GM11168 (cell line): ENCODE results near the gene PRLH.

Experiments
- in situ Hi-C: fragments of 300-500 bp; cut with MboI; formaldehyde crosslinking; loops from one replicate; pipeline ENCODE4 v1.12.0; 2022; ENCODE audit warnings: low sequenced_read_pairs; ENCODE audit not compliant: unreplicated experiment

PRLH gene

GRCh38 chr2:237566401-237567235 is at the start of gene PRLH:
PRLH (plus strand) TSS chr2:237566574; CDS start chr2:237566574, 0 bp downstream.
- in situ Hi-C loops: no loop called here

- in situ Hi-C loops: no loop called here
Measured at GRCh38 chr2:237517163-237517562, 49.2 kb upstream of the PRLH start.

GRCh38 chr2:237517990-237518389 is 48.4 kb upstream of the PRLH start:
- in situ Hi-C loops: no loop called here

- in situ Hi-C loops: no loop called here
Measured at GRCh38 chr2:237519506-237520245, 46.7 kb upstream of the PRLH start.

- in situ Hi-C loops: no loop called here
Measured at GRCh38 chr2:237520290-237520689, 46.1 kb upstream of the PRLH start.

GRCh38 chr2:237524631-237525030 is 41.7 kb upstream of the PRLH start:
- in situ Hi-C loops: no loop called here

GRCh38 chr2:237525559-237526157 is 40.7 kb upstream of the PRLH start:
- in situ Hi-C loops: no loop called here

- in situ Hi-C loops: no loop called here
Measured at GRCh38 chr2:237527233-237527632, 39.1 kb upstream of the PRLH start.

- in situ Hi-C loops: no loop called here
Measured at GRCh38 chr2:237527766-237528165, 38.6 kb upstream of the PRLH start.

GRCh38 chr2:237529452-237530402 is 36.6 kb upstream of the PRLH start:
- in situ Hi-C loops: loop anchor here (5.0 kb wide), 1 partner anchor 58 kb away; no protein-coding TSS in a partner anchor

GRCh38 chr2:237530472-237531433 is 35.6 kb upstream of the PRLH start:
- in situ Hi-C loops: loop anchor here (5.0 kb wide), 1 partner anchor 57 kb away; no protein-coding TSS in a partner anchor

- in situ Hi-C loops: loop anchor here (5.0 kb wide), 1 partner anchor 55 kb away; no protein-coding TSS in a partner anchor
Measured at GRCh38 chr2:237532160-237532559, 34.2 kb upstream of the PRLH start.

GRCh38 chr2:237533668-237534161 is 32.7 kb upstream of the PRLH start:
- in situ Hi-C loops: loop anchor here (5.0 kb wide), 1 partner anchor 54 kb away; no protein-coding TSS in a partner anchor

- in situ Hi-C loops: loop anchor here (5.0 kb wide), 1 partner anchor 53 kb away; no protein-coding TSS in a partner anchor
Measured at GRCh38 chr2:237534380-237534779, 32.0 kb upstream of the PRLH start.

- in situ Hi-C loops: no loop called here
Measured at GRCh38 chr2:237535385-237536082, 30.8 kb upstream of the PRLH start.

- in situ Hi-C loops: no loop called here
Measured at GRCh38 chr2:237536083-237536415, 30.3 kb upstream of the PRLH start.

GRCh38 chr2:237536617-237537016 is 29.8 kb upstream of the PRLH start:
- in situ Hi-C loops: no loop called here
